IMR-90 (cell line): ENCODE data around the gene ROGDI. TPM values are rescaled to one million over a fixed set of nuclear protein-coding genes. Genes with fewer than 3 reads are reported as not detected.

Experiments
- ATAC-seq: fragments of 200-7000 bp; cut with Tn5 transposase; 2 replicates; pipeline ENCODE4 v1.9.1; 2020; ENCODE audit warnings: low read depth, mild to moderate bottlenecking, moderate library complexity
- BruUV-seq: library from RNA; stranded (reverse); fragments of 400-500 nt; replicated peaks from 2 replicates; lab custom pipeline; 2021; lab: Mats Ljungman, UMichigan
- CTCF ChIA-PET: fragments of 300-600 bp; formaldehyde crosslinking; extraction: SDS; loops from one replicate; lab custom pipeline; 2021; ENCODE audit warnings: antibody characterized with exemption; lab: Yijun Ruan, JAX
- POLR2A ChIA-PET: fragments of 300-600 bp; sonication (Branson Sonifier 250); formaldehyde crosslinking; loops from one replicate; lab custom pipeline; 2022; ENCODE audit warnings: antibody characterized with exemption; ENCODE audit not compliant: unreplicated experiment; lab: Charles Lee
- DNase-seq: peaks from one replicate; pipeline ENCODE4 v3.0.0; 2013
- H2AFZ ChIP-seq: replicated peaks from 2 replicates; pipeline ENCODE3; 2013; ENCODE audit warnings: low read length, mild to moderate bottlenecking; ENCODE audit not compliant: poor library complexity
- H2AK5ac ChIP-seq: 2 replicates; pipeline ENCODE4 v1.6.1; 2013; ENCODE audit warnings: low read depth, low read length, inconsistent platforms
- H2AK9ac ChIP-seq: replicated peaks from 2 replicates; pipeline ENCODE3; 2013; ENCODE audit warnings: mild to moderate bottlenecking, low read depth, low read length, moderate library complexity; ENCODE audit not compliant: poor library complexity
- H2BK120ac ChIP-seq: 2 replicates; pipeline ENCODE4 v1.6.1; 2013; ENCODE audit warnings: low read depth, low read length, inconsistent platforms
- H2BK15ac ChIP-seq: 3 replicates; pipeline ENCODE4 v1.6.1; 2013; ENCODE audit warnings: low read depth, low read length, inconsistent platforms
- H2BK20ac ChIP-seq: 2 replicates; pipeline ENCODE4 v1.6.1; 2013; ENCODE audit warnings: low read depth, mild to moderate bottlenecking, inconsistent platforms, low read length, moderate library complexity
- H2BK5ac ChIP-seq: 2 replicates; pipeline ENCODE4 v1.6.1; 2013; ENCODE audit warnings: mild to moderate bottlenecking, low read depth, low read length, inconsistent platforms; ENCODE audit not compliant: poor library complexity, severe bottlenecking
- H3K14ac ChIP-seq: replicated peaks from 2 replicates; pipeline ENCODE4 v1.6.1; 2013; ENCODE audit warnings: low read depth, low read length, inconsistent platforms
- H3K18ac ChIP-seq: 2 replicates; pipeline ENCODE4 v1.6.1; 2013; ENCODE audit warnings: low read depth, low read length, control low read depth
- H3K23ac ChIP-seq: 2 replicates; pipeline ENCODE4 v1.6.1; 2013; ENCODE audit warnings: low read depth, low read length, inconsistent platforms
- H3K27ac ChIP-seq: 2 replicates; pipeline ENCODE4 v1.5.1; 2013; ENCODE audit warnings: mild to moderate bottlenecking, control low read depth, low read length; ENCODE audit not compliant: insufficient read depth
- H3K27me3 ChIP-seq: 2 replicates; pipeline ENCODE4 v1.6.1; 2013; ENCODE audit warnings: low read length; ENCODE audit not compliant: control insufficient read depth, insufficient read depth
- H3K36me3 ChIP-seq: 2 replicates; pipeline ENCODE4 v1.6.1; 2013; ENCODE audit warnings: low read length, mixed read lengths; ENCODE audit not compliant: control insufficient read depth, insufficient read depth
- H3K4ac ChIP-seq: 2 replicates; pipeline ENCODE4 v1.6.1; 2013; ENCODE audit warnings: low read depth, low read length, inconsistent platforms
- H3K4me1 ChIP-seq: 2 replicates; pipeline ENCODE4 v1.6.1; 2013; ENCODE audit warnings: low read length, mixed read lengths; ENCODE audit not compliant: control insufficient read depth, insufficient read depth
- H3K4me2 ChIP-seq: 2 replicates; pipeline ENCODE4 v1.6.1; 2013; ENCODE audit warnings: low read depth, mild to moderate bottlenecking, control low read depth, low read length, moderate library complexity
- H3K4me3 ChIP-seq: 2 replicates; pipeline ENCODE4 v1.5.1; 2013; ENCODE audit warnings: low read depth, mild to moderate bottlenecking, control low read depth, low read length, moderate library complexity; ENCODE audit not compliant: insufficient read depth
- H3K56ac ChIP-seq: 2 replicates; pipeline ENCODE4 v1.6.1; 2013; ENCODE audit warnings: low read length, inconsistent platforms; ENCODE audit not compliant: insufficient read depth; ENCODE audit errors: extremely low read depth
- H3K79me1 ChIP-seq, 2 experiments: 2 replicates each; pipeline ENCODE4 v1.6.1; 2013; ENCODE audit warnings: low read length in 2 of 2, inconsistent platforms in 1 of 2, low read depth in 1 of 2
- H3K9ac ChIP-seq: 2 replicates; pipeline ENCODE4 v1.6.1; 2013; ENCODE audit warnings: low read depth, low read length, control low read depth
- H3K9me1 ChIP-seq: 2 replicates; pipeline ENCODE4 v1.6.1; 2013; ENCODE audit warnings: low read length, inconsistent platforms; ENCODE audit not compliant: insufficient read depth
- H3K9me3 ChIP-seq: 2 replicates; pipeline ENCODE4 v1.6.1; 2013; ENCODE audit warnings: low read length; ENCODE audit not compliant: control insufficient read depth, insufficient read depth
- H4K20me1 ChIP-seq: 2 replicates; pipeline ENCODE4 v1.6.1; 2013; ENCODE audit warnings: low read length, inconsistent platforms; ENCODE audit not compliant: insufficient read depth
- H4K5ac ChIP-seq: 2 replicates; pipeline ENCODE4 v1.6.1; 2013; ENCODE audit warnings: mild to moderate bottlenecking, low read depth, low read length, control low read depth
- H4K8ac ChIP-seq, 2 experiments: 2 replicates each; pipeline ENCODE4 v1.6.1; 2013; ENCODE audit warnings: low read depth in 2 of 2, low read length in 2 of 2, control low read depth in 1 of 2, inconsistent platforms in 1 of 2
- H4K91ac ChIP-seq: 2 replicates; pipeline ENCODE4 v1.6.1; 2013; ENCODE audit warnings: low read depth, low read length, inconsistent platforms; ENCODE audit not compliant: insufficient read depth
- BHLHE40 ChIP-seq: fragments of 150-350 bp; IDR thresholded peaks from 2 replicates; pipeline ENCODE4 v1.6.1; 2016; ENCODE audit warnings: mild to moderate bottlenecking, low read depth, low read length
- CHD1 ChIP-seq: IDR thresholded peaks from 2 replicates; pipeline ENCODE4 v1.6.1; 2012; ENCODE audit warnings: low read depth, low read length, improper control_type of control experiment
- CTCF ChIP-seq: conservative IDR thresholded peaks from 2 replicates; pipeline ENCODE4 v1.5.1; 2012; ENCODE audit warnings: mild to moderate bottlenecking, low read depth, low read length, improper control_type of control experiment
- MAFK ChIP-seq: IDR thresholded peaks from 2 replicates; pipeline ENCODE4 v1.6.1; 2012; ENCODE audit warnings: low read depth, low read length, improper control_type of control experiment
- MAZ ChIP-seq: IDR thresholded peaks from 2 replicates; pipeline ENCODE4 v1.6.1; 2012; ENCODE audit warnings: low read depth, mild to moderate bottlenecking, low read length, improper control_type of control experiment, moderate library complexity, borderline replicate concordance
- MXI1 ChIP-seq: IDR thresholded peaks from 2 replicates; pipeline ENCODE4 v1.6.1; 2012; ENCODE audit warnings: low read depth, mild to moderate bottlenecking, low read length, moderate library complexity, borderline replicate concordance
- NFE2L2 ChIP-seq: fragments of 150-350 bp; IDR thresholded peaks from 2 replicates; pipeline ENCODE4 v1.6.1; 2016; ENCODE audit warnings: low read depth, mild to moderate bottlenecking, low read length
- RAD21 ChIP-seq: IDR thresholded peaks from 2 replicates; pipeline ENCODE4 v1.6.1; 2012; ENCODE audit warnings: low read length, improper control_type of control experiment
- RCOR1 ChIP-seq: IDR thresholded peaks from 2 replicates; pipeline ENCODE4 v1.6.1; 2012; ENCODE audit warnings: mild to moderate bottlenecking, low read length, improper control_type of control experiment; ENCODE audit not compliant: insufficient replicate concordance
- RFX5 ChIP-seq: IDR thresholded peaks from 2 replicates; pipeline ENCODE4 v1.8.0; 2012; ENCODE audit warnings: low read depth, mild to moderate bottlenecking, low read length, moderate library complexity
- SMC3 ChIP-seq: fragments of 150-350 bp; IDR thresholded peaks from 2 replicates; pipeline ENCODE4 v1.6.1; 2016; ENCODE audit warnings: low read depth, mild to moderate bottlenecking, antibody characterized with exemption, low read length, moderate library complexity
- WGBS, 2 experiments: methylation state at CpG; one replicate each; pipeline versions ENCODE4 v1.1.5 to v1.1.7; 2013; ENCODE audit warnings: missing lambda C conversion rate in 2 of 2; ENCODE audit not compliant: insufficient read length in 1 of 2; ENCODE audit errors: extremely low coverage in 2 of 2; 5-methylcytosine and 5-hydroxymethylcytosine counted together
- dilution Hi-C: fragments of 300-500 bp; cut with HindIII; formaldehyde crosslinking; loops from one replicate; pipeline ENCODE4 v1.14.3; 2018; ENCODE audit warnings: low sequenced_read_pairs; ENCODE audit not compliant: unreplicated experiment
- in situ Hi-C: fragments of 300-500 bp; cut with MboI; formaldehyde crosslinking; loops from 3 replicates; pipeline ENCODE4 v1.14.3; 2019; ENCODE audit warnings: low sequenced_read_pairs, inconsistent platforms, mixed read lengths
- intact Hi-C: fragments of 100-400 bp; cut with micrococcal nuclease; formaldehyde crosslinking; loops from 2 replicates; pipeline ENCODE4 v1.10.0; 2022
- polyA plus RNA-seq, 3 experiments: library from polyadenylated mRNA; depleted of rRNA; stranded (reverse); fragments of >200 nt; gene quantifications; 2 replicates each; pipeline ENCODE4 v1.2.3, GENCODE V29; 2012; ENCODE audit warnings: low replicate concordance in 1 of 3
- total RNA-seq: library from RNA; depleted of rRNA; stranded (reverse); fragments of >200 nt; gene quantifications from 2 replicates; pipeline ENCODE4 v1.2.3, GENCODE V29; 2012
- TF ChIP-seq, protein P1 (sequence below): fragments of 150-350 bp; IDR thresholded peaks from 2 replicates; pipeline ENCODE4 v1.6.1; 2016; ENCODE audit warnings: low read depth, mild to moderate bottlenecking, low read length, moderate library complexity, borderline replicate concordance

ROGDI gene
- total and polyA plus RNA-seq, 2 of the 4 experiments (the other 2 are of a cell fraction) = 13.6 to 27.1 TPM

DNA sequence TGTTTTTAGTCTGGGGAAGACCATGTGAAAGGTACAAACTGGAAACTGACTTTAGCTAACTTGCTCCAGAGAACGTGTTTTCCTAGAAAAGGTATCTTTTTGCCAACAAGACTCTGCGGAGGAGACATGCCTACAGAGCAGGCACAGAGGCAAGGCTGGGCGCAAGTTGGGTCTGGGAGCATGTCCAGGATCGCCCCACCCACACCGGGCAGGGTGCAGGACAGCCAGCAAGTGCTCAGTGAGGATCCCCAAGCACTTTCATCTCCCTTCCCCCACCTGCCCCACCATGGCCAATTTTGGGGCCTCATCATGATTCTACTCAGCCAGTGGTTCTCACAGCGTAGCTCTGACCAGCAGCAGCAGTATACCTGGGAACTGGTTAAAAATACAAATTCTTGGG lies 18.2 kb upstream of the ROGDI start:
- Histone ChIP-seq H3K9ac (no peak overlapping the region), H3K4me1 (no peaks in the 10 kb centered on the region), H3K79me1 (peaks cover 12 to 14% of the 10 kb centered on the region in 2 experiments; a peak in 3 of 4 replicates), H4K20me1 (peaks cover 5% of the 10 kb centered on the region; the same call in 1 of the 2 replicates), H3K27me3 (no peaks in the 10 kb centered on the region), H2AK9ac (no peak overlapping the region), H3K36me3 (peaks cover 58% of the 10 kb centered on the region), H4K8ac (no peak overlapping the region), H2BK15ac (no peak overlapping the region), H2BK120ac (no peak overlapping the region), H3K14ac (no peak overlapping the region), H3K27ac (no peak overlapping the region), H3K18ac (no peak overlapping the region), H2BK5ac (no peak overlapping the region), H2BK20ac (no peak overlapping the region), H3K9me1 (no peaks in the 10 kb centered on the region), H3K56ac (no peak overlapping the region), H3K4me2 (no peak overlapping the region), H3K9me3 (no peaks in the 10 kb centered on the region), H3K4me3 (no peak overlapping the region), H4K91ac (no peak overlapping the region), H2AFZ (no peak overlapping the region), H2AK5ac (no peak overlapping the region), H3K23ac (no peak overlapping the region), H3K4ac (no peak overlapping the region), H4K5ac (no peak overlapping the region)
- intact Hi-C loops (no loop called here), in situ Hi-C loops (no loop called here), dilution Hi-C loops (no loop called here)
- POLR2A ChIA-PET = no interaction called here
- 96% methylated on average over 3 of the region's 6 CpGs; no CpG with 5 or more reads in 1 of the 2 experiments for WGBS, 2 experiments
- TF ChIP-seq MAFK (no peak), NFE2L2 (no peak), RCOR1 (no peak), RFX5 (no peak), RAD21 (no peak), BHLHE40 (no peak), MAZ (no peak), MXI1 (no peak), CHD1 (no peak), SMC3 (no peak), CTCF (no peak)
- TF ChIP-seq, protein P1, sequence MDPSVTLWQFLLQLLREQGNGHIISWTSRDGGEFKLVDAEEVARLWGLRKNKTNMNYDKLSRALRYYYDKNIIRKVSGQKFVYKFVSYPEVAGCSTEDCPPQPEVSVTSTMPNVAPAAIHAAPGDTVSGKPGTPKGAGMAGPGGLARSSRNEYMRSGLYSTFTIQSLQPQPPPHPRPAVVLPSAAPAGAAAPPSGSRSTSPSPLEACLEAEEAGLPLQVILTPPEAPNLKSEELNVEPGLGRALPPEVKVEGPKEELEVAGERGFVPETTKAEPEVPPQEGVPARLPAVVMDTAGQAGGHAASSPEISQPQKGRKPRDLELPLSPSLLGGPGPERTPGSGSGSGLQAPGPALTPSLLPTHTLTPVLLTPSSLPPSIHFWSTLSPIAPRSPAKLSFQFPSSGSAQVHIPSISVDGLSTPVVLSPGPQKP = no peak
- no TSS peak for BruUV-seq
- CTCF ChIA-PET = no interaction called here
- ATAC-seq = no peak
- DNase-seq = no peak
